Right lobe of liver (tissue), 6 donors: ENCODE data around the gene SYDE1. TPM values are rescaled to one million over a fixed set of nuclear protein-coding genes. Genes with fewer than 3 reads are reported as not detected.

Experiments used
- ATAC-seq, 4 donors: fragments of 200-7000 bp; cut with Tn5 transposase; one replicate each; pipeline ENCODE4 v1.9.1; 2020; ENCODE audit warnings: mild to moderate bottlenecking in 4 of 4, moderate library complexity in 4 of 4
- DNase-seq, 3 donors: peaks; one replicate each; pipeline ENCODE4 v3.0.0-alpha.2; 2020
- H3K27ac ChIP-seq, 3 donors: fragments of 200-600 bp; one replicate each; pipeline ENCODE4 v1.8.0; 2022
- H3K27me3 ChIP-seq, 2 donors: fragments of 200-600 bp; one replicate each; pipeline ENCODE4 v1.8.0; 2022
- H3K36me3 ChIP-seq, 4 donors: fragments of 200-600 bp; sonication (generic) in 1 of 4; one replicate each; pipeline versions ENCODE4 v1.5.1 to v1.8.0; 2017 to 2022; ENCODE audit warnings: control low read depth in 1 of 4
- H3K4me1 ChIP-seq, 4 donors: fragments of 200-600 bp; sonication (generic) in 1 of 4; one replicate each; pipeline versions ENCODE4 v1.5.1 to v1.8.0; 2017 to 2022; ENCODE audit warnings: control low read depth in 1 of 4
- H3K4me3 ChIP-seq, 3 donors: fragments of 200-600 bp; one replicate each; pipeline ENCODE4 v1.8.0; 2022
- H3K9me3 ChIP-seq, 4 donors: fragments of 200-600 bp; sonication (generic) in 1 of 4; one replicate each; pipeline versions ENCODE4 v1.5.1 to v1.8.0; 2017 to 2022; ENCODE audit warnings: control low read depth in 1 of 4
- CTCF ChIP-seq, 4 donors: fragments of 200-600 bp in 3 of 4; fragments of 450-650 bp in 1 of 4; IDR thresholded peaks; one replicate each; pipeline versions ENCODE4 v1.5.1 to v1.8.0; 2016 to 2022; ENCODE audit warnings: antibody characterized with exemption in 4 of 4, mild to moderate bottlenecking in 2 of 4
- POLR2A ChIP-seq: fragments of 450-650 bp; IDR thresholded peaks from one replicate; pipeline ENCODE4 v1.6.1; 2017; ENCODE audit warnings: antibody characterized with exemption, mild to moderate bottlenecking
- WGBS: methylation state at CpG from one replicate; pipeline ENCODE4 v1.1.6; 2018; ENCODE audit warnings: low coverage, low lambda C conversion rate; ENCODE audit not compliant: insufficient coverage; ENCODE audit errors: missing lambda C conversion rate; 5-methylcytosine and 5-hydroxymethylcytosine counted together
- intact Hi-C, 2 donors: fragments of 100-400 bp; cut with DNase I; formaldehyde crosslinking; loops; one replicate each; pipeline versions ENCODE4 v1.11.2 to v1.14.1; 2022
- total RNA-seq, 6 experiments: library from RNA; depleted of rRNA in 2 of 6; stranded (reverse); fragments of >200 nt in 2 of 6; fragmentation: NEBNext Ultra II Directional in 3 of 6; extraction: Animal tissue kit (Norgen Biotek cat#: 25700) in 3 of 6; gene quantifications; one replicate each; pipeline versions ENCODE4 v1.1.0 to v1.2.4, GENCODE V29; 2016 to 2023
- donor health status: DM: no; HTN: yes; CAD: no.
- donor health status: DM: no; HTN: no; CAD: no.
- donor health status: DM: no; HTN: no; CAD: no.
- donor health status: DM: no; HTN: yes; CAD: no.
- donor health status: DM: no; HTN: yes; CAD: no.

The SYDE1 gene
- total RNA-seq, 6 experiments from 2014 or later, result 2.7 to 7.4 (median 4.6) TPM

- no peak overlapping the region for H3K27ac ChIP-seq
- intact Hi-C loops, result no loop called here
- WGBS, result no CpG with 5 or more reads among the region's 3 CpGs
- ATAC-seq (no peak), DNase-seq (no peak)
- H3K4me1 ChIP-seq, result no peaks in the 10 kb centered on the region
- H3K36me3 ChIP-seq, result no peaks in the 10 kb centered on the region
- TF ChIP-seq POLR2A (no peak), CTCF (IDR thresholded peaks at IDR 0.05) (no peak)
- no peaks in the 10 kb centered on the region for H3K27me3 ChIP-seq
- no peak overlapping the region for H3K4me3 ChIP-seq
- no peaks in the 10 kb centered on the region for H3K9me3 ChIP-seq
Observed at GRCh38 chr19:15105044-15105443, 2.2 kb upstream of the SYDE1 start.

GRCh38 chr19:15108145-15108844 lies 1.1 kb downstream of the SYDE1 start:
- peak; percentile 50 to 59 (median 56) for ATAC-seq
- intact Hi-C loops, result no loop called here
- TF ChIP-seq POLR2A (no peak), CTCF (IDR thresholded peaks at IDR 0.05) (no peak)
- no peak for DNase-seq
- WGBS, result 11% methylated on average over 6 of the region's 10 CpGs
- Histone ChIP-seq H3K36me3 (no peaks in the 10 kb centered on the region), H3K9me3 (no peaks in the 10 kb centered on the region), H3K4me3 (peak overlapping the region; percentile 46 to 50 (median 48)), H3K27ac (peak overlapping the region; percentile 26 to 66 (median 37)), H3K4me1 (no peaks in the 10 kb centered on the region), H3K27me3 (no peaks in the 10 kb centered on the region)

DNA sequence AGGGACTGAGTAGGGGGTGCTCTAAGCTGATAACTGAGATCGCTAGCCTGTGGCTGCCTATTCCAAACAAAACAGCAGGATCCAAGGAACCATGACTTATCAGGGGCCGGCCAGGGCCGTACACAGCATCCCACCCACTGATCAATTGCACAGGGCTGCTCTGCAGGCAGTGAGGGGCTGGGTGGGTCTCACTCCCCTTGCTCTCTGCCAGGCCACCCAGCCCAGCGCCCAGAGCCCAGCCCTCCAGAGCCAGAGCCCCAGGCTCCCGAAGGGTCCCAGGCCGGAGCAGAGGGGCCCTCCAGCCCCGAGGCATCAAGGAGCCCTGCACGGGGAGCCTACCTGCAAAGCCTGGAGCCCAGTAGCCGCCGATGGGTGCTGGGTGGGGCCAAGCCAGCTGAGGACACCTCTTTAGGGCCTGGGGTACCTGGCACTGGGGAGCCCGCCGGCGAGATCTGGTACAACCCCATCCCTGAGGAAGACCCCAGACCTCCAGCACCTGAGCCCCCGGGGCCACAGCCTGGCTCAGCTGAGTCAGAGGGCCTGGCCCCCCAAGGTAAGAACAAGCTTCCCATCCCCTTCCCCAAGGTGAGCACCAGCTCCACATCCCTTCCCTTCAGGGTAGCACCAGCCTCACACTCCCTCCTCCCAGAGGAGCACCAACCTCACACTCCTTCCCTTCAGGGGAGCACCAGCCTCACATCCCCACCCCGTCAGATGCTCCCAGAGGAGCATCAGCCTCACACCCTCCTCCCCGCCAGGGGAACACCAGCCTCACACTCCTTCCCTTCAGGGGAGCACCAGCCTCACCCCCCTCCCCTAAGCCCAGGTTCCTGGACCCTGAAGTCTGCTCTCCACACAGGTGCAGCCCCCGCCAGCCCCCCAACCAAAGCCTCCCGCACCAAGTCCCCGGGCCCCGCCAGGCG lies 1.9 kb downstream of the SYDE1 start:
- intact Hi-C loops, result no loop called here
- peak overlapping the region in 1 of 3 donors; percentile 66 for H3K27ac ChIP-seq

More for the DNA sequence above, 1.9 kb downstream of the SYDE1 start:
- WGBS, result 100% methylated on average over 2 of the region's 21 CpGs
- no peaks in the 10 kb centered on the region for H3K27me3 ChIP-seq
- peaks cover 0 to 2% (median 0%) of the 10 kb centered on the region in 4 donors for H3K36me3 ChIP-seq
- no peak for TF ChIP-seq POLR2A
- TF ChIP-seq CTCF (IDR thresholded peaks at IDR 0.05), result no peak
- H3K4me1 ChIP-seq, result no peaks in the 10 kb centered on the region
- H3K4me3 ChIP-seq, result no peak overlapping the region
- no peaks in the 10 kb centered on the region for H3K9me3 ChIP-seq
- no peak for DNase-seq
- no peak for ATAC-seq
